Measurements from ENCODE around the gene PALM2AKAP2. TPM values are rescaled to one million over a fixed set of nuclear protein-coding genes. Genes with fewer than 3 reads are reported as not detected.

Gene PALM2AKAP2
- polyA plus RNA-seq, 1 donor from 2014 or later: 0.41 TPM

DNA sequence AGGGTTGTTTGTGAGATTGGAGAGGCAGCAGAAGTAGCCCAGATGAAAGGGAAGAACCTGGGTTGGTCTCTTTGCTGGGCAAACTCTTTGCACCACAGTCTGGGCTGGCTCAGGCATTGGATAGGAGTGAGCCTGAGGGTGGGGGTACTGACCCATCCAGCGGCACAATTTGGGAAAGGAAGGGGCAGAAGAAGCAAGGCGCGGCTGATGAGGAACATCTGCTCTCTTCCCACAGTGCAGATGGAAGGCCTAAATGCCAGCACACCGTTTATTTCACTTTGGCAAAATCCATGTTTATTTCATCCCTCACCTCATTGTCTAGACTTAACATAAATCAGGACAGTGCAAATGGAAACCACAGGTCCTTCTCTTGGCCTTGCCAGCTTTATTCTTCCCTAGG is 32.3 kb downstream of the PALM2AKAP2 start:
- no peak overlapping the region for H2AFZ ChIP-seq (ENCODE audit: low read depth, low read length)
- no peaks in the 10 kb centered on the region for H4K20me1 ChIP-seq (ENCODE audit: insufficient read depth)
- no peak overlapping the region for H3K4me3 ChIP-seq (ENCODE audit: low read length)
- H3K79me2 ChIP-seq (replicated peaks; ENCODE audit: insufficient read depth, low read length): no peaks in the 10 kb centered on the region
- H3K9me2 ChIP-seq (ENCODE audit: insufficient read depth, low read length): no peaks in the 10 kb centered on the region
- TF ChIP-seq EZH2 (IDR thresholded peaks at IDR 0.05; ENCODE audit: borderline replicate concordance, insufficient read depth, low read length, poor library complexity, severe bottlenecking): no peak
- no peak for TF ChIP-seq TAF1 (IDR thresholded peaks at IDR 0.05; ENCODE audit: low read depth)
- TF ChIP-seq RAD21 (conservative IDR thresholded peaks at IDR 0.05): no peak
- no peak for TF ChIP-seq POLR2AphosphoS5 (IDR thresholded peaks at IDR 0.05)
- TF ChIP-seq SMC3 (conservative IDR thresholded peaks at IDR 0.05; ENCODE audit: poor library complexity): no peak
- no peak for TF ChIP-seq MXI1 (conservative IDR thresholded peaks at IDR 0.05; ENCODE audit: poor library complexity, severe bottlenecking)
- TF ChIP-seq, protein P1, sequence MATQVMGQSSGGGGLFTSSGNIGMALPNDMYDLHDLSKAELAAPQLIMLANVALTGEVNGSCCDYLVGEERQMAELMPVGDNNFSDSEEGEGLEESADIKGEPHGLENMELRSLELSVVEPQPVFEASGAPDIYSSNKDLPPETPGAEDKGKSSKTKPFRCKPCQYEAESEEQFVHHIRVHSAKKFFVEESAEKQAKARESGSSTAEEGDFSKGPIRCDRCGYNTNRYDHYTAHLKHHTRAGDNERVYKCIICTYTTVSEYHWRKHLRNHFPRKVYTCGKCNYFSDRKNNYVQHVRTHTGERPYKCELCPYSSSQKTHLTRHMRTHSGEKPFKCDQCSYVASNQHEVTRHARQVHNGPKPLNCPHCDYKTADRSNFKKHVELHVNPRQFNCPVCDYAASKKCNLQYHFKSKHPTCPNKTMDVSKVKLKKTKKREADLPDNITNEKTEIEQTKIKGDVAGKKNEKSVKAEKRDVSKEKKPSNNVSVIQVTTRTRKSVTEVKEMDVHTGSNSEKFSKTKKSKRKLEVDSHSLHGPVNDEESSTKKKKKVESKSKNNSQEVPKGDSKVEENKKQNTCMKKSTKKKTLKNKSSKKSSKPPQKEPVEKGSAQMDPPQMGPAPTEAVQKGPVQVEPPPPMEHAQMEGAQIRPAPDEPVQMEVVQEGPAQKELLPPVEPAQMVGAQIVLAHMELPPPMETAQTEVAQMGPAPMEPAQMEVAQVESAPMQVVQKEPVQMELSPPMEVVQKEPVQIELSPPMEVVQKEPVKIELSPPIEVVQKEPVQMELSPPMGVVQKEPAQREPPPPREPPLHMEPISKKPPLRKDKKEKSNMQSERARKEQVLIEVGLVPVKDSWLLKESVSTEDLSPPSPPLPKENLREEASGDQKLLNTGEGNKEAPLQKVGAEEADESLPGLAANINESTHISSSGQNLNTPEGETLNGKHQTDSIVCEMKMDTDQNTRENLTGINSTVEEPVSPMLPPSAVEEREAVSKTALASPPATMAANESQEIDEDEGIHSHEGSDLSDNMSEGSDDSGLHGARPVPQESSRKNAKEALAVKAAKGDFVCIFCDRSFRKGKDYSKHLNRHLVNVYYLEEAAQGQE (IDR thresholded peaks at IDR 0.05; ENCODE audit: borderline replicate concordance): no peak
- no peak for TF ChIP-seq EP300 (conservative IDR thresholded peaks at IDR 0.05; ENCODE audit: poor library complexity, severe bottlenecking)
- TF ChIP-seq, protein P2, sequence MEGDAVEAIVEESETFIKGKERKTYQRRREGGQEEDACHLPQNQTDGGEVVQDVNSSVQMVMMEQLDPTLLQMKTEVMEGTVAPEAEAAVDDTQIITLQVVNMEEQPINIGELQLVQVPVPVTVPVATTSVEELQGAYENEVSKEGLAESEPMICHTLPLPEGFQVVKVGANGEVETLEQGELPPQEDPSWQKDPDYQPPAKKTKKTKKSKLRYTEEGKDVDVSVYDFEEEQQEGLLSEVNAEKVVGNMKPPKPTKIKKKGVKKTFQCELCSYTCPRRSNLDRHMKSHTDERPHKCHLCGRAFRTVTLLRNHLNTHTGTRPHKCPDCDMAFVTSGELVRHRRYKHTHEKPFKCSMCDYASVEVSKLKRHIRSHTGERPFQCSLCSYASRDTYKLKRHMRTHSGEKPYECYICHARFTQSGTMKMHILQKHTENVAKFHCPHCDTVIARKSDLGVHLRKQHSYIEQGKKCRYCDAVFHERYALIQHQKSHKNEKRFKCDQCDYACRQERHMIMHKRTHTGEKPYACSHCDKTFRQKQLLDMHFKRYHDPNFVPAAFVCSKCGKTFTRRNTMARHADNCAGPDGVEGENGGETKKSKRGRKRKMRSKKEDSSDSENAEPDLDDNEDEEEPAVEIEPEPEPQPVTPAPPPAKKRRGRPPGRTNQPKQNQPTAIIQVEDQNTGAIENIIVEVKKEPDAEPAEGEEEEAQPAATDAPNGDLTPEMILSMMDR (IDR thresholded peaks at IDR 0.05; ENCODE audit: poor library complexity, severe bottlenecking): no peak
- H3K27me3 ChIP-seq (ENCODE audit: insufficient read depth, low read depth, low read length): no peaks in the 10 kb centered on the region
- H3K9me3 ChIP-seq (ENCODE audit: low read length): peaks cover 5% of the 10 kb centered on the region
- H3K9ac ChIP-seq (ENCODE audit: low read length): no peak overlapping the region
- H3K4me2 ChIP-seq (ENCODE audit: low read length): no peak overlapping the region
- H3K27ac ChIP-seq (ENCODE audit: low read length): no peak overlapping the region
- H3K36me3 ChIP-seq (ENCODE audit: insufficient read depth, low read length): no peaks in the 10 kb centered on the region
- H3F3A ChIP-seq (ENCODE audit: insufficient read depth, low read length, poor library complexity, severe bottlenecking): no peaks in the 10 kb centered on the region

DNA sequence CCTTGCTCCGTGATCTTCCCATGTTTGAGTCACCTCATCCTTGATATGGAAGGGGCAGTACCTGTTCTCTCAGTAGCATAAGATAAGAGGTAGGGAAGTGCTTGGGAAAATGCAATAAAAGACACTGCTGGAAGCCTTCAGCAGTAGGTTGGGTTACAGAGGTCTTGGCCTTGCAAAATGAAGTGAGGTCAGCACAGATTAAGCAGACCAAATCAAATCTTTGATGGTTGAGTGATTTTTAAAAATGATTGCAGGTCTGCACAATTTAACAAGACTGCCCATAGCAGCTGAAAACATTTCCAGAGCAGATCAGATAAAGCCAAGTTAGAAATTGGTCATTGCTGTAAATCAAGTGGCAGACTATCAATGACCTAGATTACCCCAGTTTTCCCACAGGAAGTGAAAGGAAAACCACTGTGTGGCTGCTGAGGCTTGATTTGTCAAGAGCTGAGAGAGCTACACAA is 32.9 kb downstream of the PALM2AKAP2 start:
- no peaks in the 10 kb centered on the region for H4K20me1 ChIP-seq (ENCODE audit: insufficient read depth)
- H3K4me2 ChIP-seq (ENCODE audit: low read length): no peak overlapping the region
- H3K9ac ChIP-seq (ENCODE audit: low read length): no peak overlapping the region
- no peaks in the 10 kb centered on the region for H3K27me3 ChIP-seq (ENCODE audit: insufficient read depth, low read depth, low read length)
- no peaks in the 10 kb centered on the region for H3K9me2 ChIP-seq (ENCODE audit: insufficient read depth, low read length)
- H3K9me3 ChIP-seq (ENCODE audit: low read length): peaks cover 5% of the 10 kb centered on the region
- no peaks in the 10 kb centered on the region for H3K36me3 ChIP-seq (ENCODE audit: insufficient read depth, low read length)
- TF ChIP-seq EP300 (conservative IDR thresholded peaks at IDR 0.05; ENCODE audit: poor library complexity, severe bottlenecking): no peak
- TF ChIP-seq, protein P1 (IDR thresholded peaks at IDR 0.05; ENCODE audit: borderline replicate concordance): no peak
- H3F3A ChIP-seq (ENCODE audit: insufficient read depth, low read length, poor library complexity, severe bottlenecking): no peaks in the 10 kb centered on the region
- H2AFZ ChIP-seq (ENCODE audit: low read depth, low read length): no peak overlapping the region
- H3K79me2 ChIP-seq (replicated peaks; ENCODE audit: insufficient read depth, low read length): no peaks in the 10 kb centered on the region
- H3K4me3 ChIP-seq (ENCODE audit: low read length): no peak overlapping the region
- no peak overlapping the region for H3K27ac ChIP-seq (ENCODE audit: low read length)

Data from neural cell (in vitro differentiated cells).